D721Med (cell line): ENCODE data around the gene PLA2G4F.
"Not testable (repeated sequence)": the region's sequence is repeated elsewhere in the genome, so short reads cannot be mapped to it uniquely, and the experiment has no call there.

Experiments
- DNase-seq: peaks from one replicate; pipeline ENCODE4 v3.0.0; 2011; ENCODE audit warnings: low spot score; ENCODE audit not compliant: insufficient read length
- FAIRE-seq: peaks from 2 replicates; lab custom pipeline; 2011; peaks lifted over from hg19 to GRCh38; lab: Jason Lieb, UNC
- TF ChIP-seq, protein P1 (sequence below): IDR thresholded peaks from 2 replicates; pipeline ENCODE4 v1.5.1; 2012; ENCODE audit warnings: mild to moderate bottlenecking, control low read depth; ENCODE audit not compliant: insufficient read depth; ENCODE audit errors: missing control alignments

The PLA2G4F gene

GRCh38 chr15:42101861-42102260, 54.6 kb downstream of the PLA2G4F start:
- FAIRE-seq (no peak), DNase-seq (no peak)
- TF ChIP-seq, protein P1, sequence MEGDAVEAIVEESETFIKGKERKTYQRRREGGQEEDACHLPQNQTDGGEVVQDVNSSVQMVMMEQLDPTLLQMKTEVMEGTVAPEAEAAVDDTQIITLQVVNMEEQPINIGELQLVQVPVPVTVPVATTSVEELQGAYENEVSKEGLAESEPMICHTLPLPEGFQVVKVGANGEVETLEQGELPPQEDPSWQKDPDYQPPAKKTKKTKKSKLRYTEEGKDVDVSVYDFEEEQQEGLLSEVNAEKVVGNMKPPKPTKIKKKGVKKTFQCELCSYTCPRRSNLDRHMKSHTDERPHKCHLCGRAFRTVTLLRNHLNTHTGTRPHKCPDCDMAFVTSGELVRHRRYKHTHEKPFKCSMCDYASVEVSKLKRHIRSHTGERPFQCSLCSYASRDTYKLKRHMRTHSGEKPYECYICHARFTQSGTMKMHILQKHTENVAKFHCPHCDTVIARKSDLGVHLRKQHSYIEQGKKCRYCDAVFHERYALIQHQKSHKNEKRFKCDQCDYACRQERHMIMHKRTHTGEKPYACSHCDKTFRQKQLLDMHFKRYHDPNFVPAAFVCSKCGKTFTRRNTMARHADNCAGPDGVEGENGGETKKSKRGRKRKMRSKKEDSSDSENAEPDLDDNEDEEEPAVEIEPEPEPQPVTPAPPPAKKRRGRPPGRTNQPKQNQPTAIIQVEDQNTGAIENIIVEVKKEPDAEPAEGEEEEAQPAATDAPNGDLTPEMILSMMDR, result no peak

DNA sequence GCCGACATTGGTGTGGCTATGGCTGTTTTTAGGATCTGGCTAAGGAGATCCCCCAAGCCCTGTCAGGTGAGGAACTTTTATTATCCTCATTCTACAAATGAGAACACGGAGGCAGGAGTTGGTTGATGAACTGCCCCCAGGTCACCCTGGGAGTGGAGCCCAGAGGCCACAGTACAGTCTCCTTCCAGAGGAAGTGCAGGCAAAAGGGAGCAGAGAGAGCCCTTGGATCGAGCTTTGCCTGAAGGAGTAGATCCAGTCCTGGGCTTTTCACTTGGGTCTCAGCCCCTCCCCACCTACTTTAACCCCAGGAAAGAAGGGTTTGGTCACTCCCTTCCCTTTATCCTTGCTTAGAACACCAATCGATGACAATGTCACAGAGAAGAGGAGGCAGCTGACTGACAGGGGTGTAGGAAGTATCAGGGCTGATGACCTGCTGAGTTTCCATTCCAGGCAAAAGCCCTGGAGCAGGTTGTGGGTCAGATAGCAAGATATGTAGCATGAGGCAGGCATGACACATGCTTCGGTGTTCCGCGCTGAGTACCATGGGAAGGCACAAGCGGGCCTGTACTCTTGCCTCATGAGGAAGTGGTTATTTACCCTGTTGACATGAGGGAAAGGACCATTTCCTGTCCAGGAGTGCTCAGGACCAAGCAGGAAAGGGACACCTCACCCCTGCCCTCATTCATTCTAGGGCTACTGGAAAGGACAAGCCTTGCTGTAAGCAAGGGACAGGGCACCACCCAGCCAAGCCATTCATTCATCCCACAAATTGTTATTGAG, 56.2 kb downstream of the PLA2G4F start:
- TF ChIP-seq, protein P1, result no peak
- FAIRE-seq, result no peak
- no peak for DNase-seq

DNA sequence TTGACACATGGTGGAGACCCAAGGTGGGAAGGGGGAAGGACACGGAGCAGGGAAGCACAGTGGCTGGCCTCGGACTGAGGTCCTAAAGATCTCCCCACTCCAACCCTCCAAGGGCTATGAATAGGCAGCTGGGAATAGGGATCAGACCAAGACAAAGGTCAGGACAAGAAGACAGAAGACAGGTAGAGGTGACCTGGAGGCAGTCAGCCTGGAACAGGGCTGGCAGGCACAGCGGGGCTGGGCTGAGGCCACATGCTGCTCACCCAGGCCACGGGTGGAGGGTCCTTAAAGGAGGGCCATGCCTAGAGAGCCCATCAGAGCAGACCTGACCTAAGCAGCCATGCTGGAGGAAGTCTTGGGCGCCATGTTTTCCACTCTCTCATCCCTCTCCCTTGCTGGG, 59.4 kb downstream of the PLA2G4F start:
- TF ChIP-seq, protein P1, result no peak
- DNase-seq, result no peak
- FAIRE-seq, result no peak

DNA sequence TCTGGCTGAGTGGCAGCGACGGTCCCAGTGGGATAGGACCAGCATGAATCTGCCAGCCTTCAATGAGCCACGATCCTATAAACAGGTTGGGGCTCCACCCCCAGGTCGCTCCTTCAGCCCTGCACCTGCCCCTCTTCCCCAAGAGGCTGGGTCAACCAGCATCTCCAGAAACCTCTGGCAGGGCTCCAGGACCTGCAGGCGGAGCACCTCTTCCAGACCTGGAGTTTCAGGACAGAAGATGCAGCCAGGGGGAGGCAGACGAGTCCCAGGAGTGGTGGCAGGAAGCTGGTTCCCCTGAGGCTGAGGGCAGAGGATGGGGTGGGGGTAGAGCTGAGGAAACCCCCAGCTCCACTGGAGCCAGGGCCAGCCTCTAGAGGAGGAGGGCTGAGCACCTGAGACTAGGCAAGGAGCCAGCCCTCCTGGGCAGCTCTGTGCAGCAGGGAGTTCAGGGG, 61.9 kb downstream of the PLA2G4F start, which contains the start of gene PLA2G4D:
PLA2G4D (minus strand) TSS at position 51 of the 452 bp plus-strand sequence. CDS start 103 bp downstream, outside the sequence.
- no peak for DNase-seq
- TF ChIP-seq, protein P1, result no peak
- FAIRE-seq, result no peak

DNA sequence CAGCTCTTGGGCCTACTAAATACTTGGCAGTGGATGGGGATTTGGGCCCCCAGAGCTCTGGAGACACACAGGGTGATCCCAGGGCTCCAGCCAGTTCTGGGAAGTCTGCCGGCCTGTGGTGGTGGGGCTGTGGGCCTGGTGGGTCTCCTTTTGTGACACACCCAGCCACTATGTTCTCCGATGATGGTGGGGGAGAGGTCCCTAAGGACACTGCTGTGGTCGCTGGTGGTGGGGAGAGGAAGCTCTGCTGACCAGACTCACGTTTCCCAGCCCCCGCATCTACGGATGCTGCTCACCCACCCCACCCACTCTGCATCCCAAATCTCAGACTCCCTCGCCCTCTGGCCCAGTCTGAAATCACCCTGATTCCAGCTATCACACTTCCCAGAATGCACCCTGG, 62.5 kb downstream of the PLA2G4F start:
- DNase-seq (no peak), FAIRE-seq (no peak)
- TF ChIP-seq, protein P1, result no peak

DNA sequence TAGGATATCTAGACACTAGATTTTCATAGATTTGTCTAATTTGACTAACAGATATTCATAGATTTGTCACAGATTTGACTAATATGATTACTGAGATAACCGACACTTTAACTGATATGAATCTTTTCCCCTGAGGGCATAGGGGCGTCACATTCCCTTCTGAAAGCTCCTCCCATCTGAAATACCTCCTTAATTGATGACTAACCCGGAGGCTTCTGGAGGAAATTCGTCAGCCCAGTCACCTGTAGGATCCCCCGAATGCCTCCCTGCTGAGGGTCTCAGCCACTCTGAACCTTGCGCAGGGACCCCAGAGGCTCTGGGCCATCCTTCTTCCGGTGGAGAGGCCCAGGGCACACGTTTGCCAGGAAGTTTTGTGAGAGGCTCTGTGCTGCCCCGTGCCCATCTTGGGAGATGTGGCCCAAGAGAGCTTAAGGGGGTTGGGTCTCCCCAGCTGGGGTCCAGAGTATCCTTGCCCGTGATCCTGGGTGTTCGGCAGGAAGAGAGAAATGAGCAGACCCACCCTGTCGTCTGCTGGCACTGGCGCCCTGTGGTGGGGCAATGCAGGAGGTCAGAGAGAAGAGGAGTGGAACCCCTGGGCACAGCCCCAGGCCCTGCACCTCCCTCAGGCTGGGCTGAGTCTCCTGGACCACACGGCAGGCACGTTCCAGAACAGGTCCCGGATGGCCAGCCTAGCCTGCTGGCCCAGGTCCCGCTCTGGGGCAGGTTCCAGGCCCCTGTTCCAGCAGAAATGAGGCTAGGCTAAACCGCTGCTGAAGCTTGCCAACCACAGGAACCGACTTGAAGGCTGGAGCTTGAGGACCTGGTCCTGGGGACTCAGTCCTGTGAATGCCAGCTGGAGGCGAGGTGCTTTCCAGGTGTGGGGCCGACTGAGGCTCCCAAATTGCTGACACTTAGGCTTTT, 63.8 kb downstream of the PLA2G4F start:
- TF ChIP-seq, protein P1, result no peak
- DNase-seq (no peak), FAIRE-seq (no peak)

DNA sequence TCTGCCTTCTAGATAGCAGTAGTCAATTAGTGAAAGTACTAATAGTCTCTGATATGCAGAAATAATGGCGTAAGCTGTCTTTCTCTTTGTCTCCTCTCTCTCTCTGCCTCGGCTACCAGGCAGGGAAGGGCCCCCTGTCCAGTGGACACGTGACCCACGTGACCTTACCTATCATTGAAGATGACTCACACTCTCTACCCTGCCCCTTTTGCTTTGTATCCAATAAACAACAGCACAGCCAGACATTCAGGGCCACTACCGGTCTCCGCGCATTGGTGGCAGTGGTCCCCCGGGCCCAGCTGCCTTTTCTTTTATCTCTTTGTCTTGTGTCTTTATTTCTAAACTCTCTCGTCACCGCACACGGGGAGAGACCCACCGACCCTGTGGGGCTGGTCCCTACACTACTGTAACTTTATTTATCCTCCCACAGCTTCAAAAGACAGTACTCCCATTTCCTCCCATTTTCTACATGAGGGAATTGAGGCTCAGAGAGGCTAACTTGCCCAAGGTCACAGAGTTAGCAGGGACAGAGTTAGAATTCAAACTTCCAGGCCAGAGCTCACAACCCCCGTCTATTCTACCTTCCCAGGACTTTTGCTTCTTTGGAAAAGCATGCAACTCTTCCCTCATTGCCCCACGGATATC, 64.6 kb downstream of the PLA2G4F start:
- not testable (repeated sequence) for FAIRE-seq, DNase-seq
